CD14-positive monocyte (primary cell): ENCODE measurements around the gene ROPN1. TPM values are rescaled to one million over a fixed set of nuclear protein-coding genes. Genes with fewer than 3 reads are reported as not detected.
"Not testable (repeated sequence)": the region's sequence is repeated elsewhere in the genome, so short reads cannot be mapped to it uniquely, and the experiment has no call there.

ENCODE experiments used
- DNase-seq, 3 donors: peaks; one replicate each; pipeline ENCODE4 v3.0.0-alpha.2; 2011 to 2022
- H2AFZ ChIP-seq: 2 replicates; pipeline ENCODE4 v1.6.0; 2012; ENCODE audit warnings: mild to moderate bottlenecking, low read depth, low read length, inconsistent platforms; ENCODE audit not compliant: insufficient read depth, poor library complexity, severe bottlenecking
- H3K27ac ChIP-seq, 2 donors: 1 replicate in 1 of 2; 2 replicates in 1 of 2; pipeline ENCODE4 v1.5.1; 2012 to 2013; ENCODE audit warnings: low read length in 2 of 2, control low read depth in 1 of 2, inconsistent platforms in 1 of 2, low read depth in 1 of 2, mild to moderate bottlenecking in 1 of 2
- H3K27me3 ChIP-seq, 2 donors: one replicate each; pipeline versions ENCODE4 v1.6.0 to v1.6.1; 2011 to 2013; ENCODE audit warnings: low read length in 2 of 2; ENCODE audit not compliant: control insufficient read depth in 2 of 2, insufficient read depth in 2 of 2
- H3K36me3 ChIP-seq, 2 donors: replicated peaks in 1 of 2; 1 replicate in 1 of 2; 2 replicates in 1 of 2; pipeline versions ENCODE4 v1.5.1 to v1.6.1; 2012 to 2013; ENCODE audit warnings: low read length in 2 of 2, control low read depth in 1 of 2, inconsistent platforms in 1 of 2, mild to moderate bottlenecking in 1 of 2; ENCODE audit not compliant: insufficient read depth in 2 of 2, control insufficient read depth in 1 of 2
- H3K4me1 ChIP-seq, 2 donors: 1 replicate in 1 of 2; 2 replicates in 1 of 2; pipeline versions ENCODE4 v1.5.1 to v1.6.1; 2012 to 2013; ENCODE audit warnings: low read length in 2 of 2, control low read depth in 1 of 2, inconsistent platforms in 1 of 2, mild to moderate bottlenecking in 1 of 2, moderate library complexity in 1 of 2; ENCODE audit not compliant: insufficient read depth in 2 of 2, control insufficient read depth in 1 of 2
- H3K4me2 ChIP-seq: replicated peaks from 2 replicates; pipeline ENCODE3; 2012; ENCODE audit warnings: low read length, moderate library complexity, mild to moderate bottlenecking; ENCODE audit not compliant: poor library complexity, severe bottlenecking; ENCODE audit errors: extremely low read depth
- H3K4me3 ChIP-seq, 3 experiments: fragments of 200-600 bp in 1 of 3; sonication (generic) in 1 of 3; replicated peaks in 1 of 3; 1 replicate in 2 of 3; 2 replicates in 1 of 3; pipeline ENCODE4 v1.5.1; 2011 to 2013; ENCODE audit warnings: low read length in 3 of 3, mild to moderate bottlenecking in 3 of 3, control low read depth in 2 of 3, low read depth in 2 of 3, inconsistent platforms in 1 of 3, moderate library complexity in 1 of 3
- H3K79me2 ChIP-seq: 2 replicates; pipeline ENCODE4 v1.6.0; 2012; ENCODE audit warnings: mild to moderate bottlenecking, control low read depth, inconsistent platforms, low read length, moderate library complexity; ENCODE audit not compliant: insufficient read depth
- H3K9ac ChIP-seq: 2 replicates; pipeline ENCODE4 v1.6.0; 2017; ENCODE audit warnings: low read length, mild to moderate bottlenecking; ENCODE audit not compliant: insufficient read depth, poor library complexity, severe bottlenecking
- H3K9me3 ChIP-seq, 2 donors: replicated peaks in 1 of 2; 1 replicate in 1 of 2; 2 replicates in 1 of 2; pipeline versions ENCODE4 v1.5.1 to v1.6.1; 2012 to 2013; ENCODE audit warnings: low read length in 2 of 2, control low read depth in 1 of 2; ENCODE audit not compliant: control insufficient read depth in 1 of 2, insufficient read depth in 1 of 2
- H4K20me1 ChIP-seq: 2 replicates; pipeline ENCODE4 v1.6.0; 2012; ENCODE audit warnings: mild to moderate bottlenecking, low read length, control low read depth, moderate library complexity; ENCODE audit not compliant: insufficient read depth
- H3K27ac Mint-ChIP-seq, 7 donors: one replicate each; pipeline ENCODE4 v1.8.0; 2020; ENCODE audit warnings: mild to moderate bottlenecking in 7 of 7, mixed read lengths in 7 of 7, moderate library complexity in 6 of 7, inconsistent platforms in 2 of 7
- H3K27me3 Mint-ChIP-seq, 3 donors: one replicate each; pipeline ENCODE4 v1.8.0; 2021 to 2022; ENCODE audit warnings: low read depth in 3 of 3, mild to moderate bottlenecking in 3 of 3, mixed read lengths in 3 of 3, moderate library complexity in 3 of 3, inconsistent platforms in 1 of 3
- H3K36me3 Mint-ChIP-seq, 2 donors: one replicate each; pipeline ENCODE4 v1.8.0; 2020; ENCODE audit warnings: mixed read lengths in 2 of 2, inconsistent platforms in 1 of 2, mild to moderate bottlenecking in 1 of 2
- H3K4me1 Mint-ChIP-seq: one replicate; pipeline ENCODE4 v1.8.0; 2020; ENCODE audit warnings: mild to moderate bottlenecking, mixed read lengths
- H3K4me3 Mint-ChIP-seq, 2 donors: one replicate each; pipeline ENCODE4 v1.8.0; 2020; ENCODE audit warnings: mild to moderate bottlenecking in 2 of 2, mixed read lengths in 2 of 2, moderate library complexity in 1 of 2
- H3K9me3 Mint-ChIP-seq, 7 donors: one replicate each; pipeline ENCODE4 v1.8.0; 2020 to 2022; ENCODE audit warnings: mixed read lengths in 7 of 7, mild to moderate bottlenecking in 6 of 7, moderate library complexity in 6 of 7, inconsistent platforms in 2 of 7
- CTCF ChIP-seq: fragments of 200-600 bp; IDR thresholded peaks from one replicate; pipeline ENCODE4 v1.8.0; 2022; ENCODE audit warnings: antibody characterized with exemption, mild to moderate bottlenecking
- WGBS: methylation state at CpG from one replicate; pipeline ENCODE4 v1.1.5; 2013; ENCODE audit warnings: missing lambda C conversion rate; ENCODE audit not compliant: insufficient coverage; 5-methylcytosine and 5-hydroxymethylcytosine counted together
- intact Hi-C, 2 donors: fragments of 100-400 bp; cut with micrococcal nuclease; formaldehyde crosslinking; loops; one replicate each; pipeline versions ENCODE4 v1.15.0 to v1.15.1; 2023
- polyA plus RNA-seq, 3 donors: library from polyadenylated mRNA; depleted of rRNA in 1 of 3; unstranded in 2 of 3; stranded (reverse) in 1 of 3; fragments of 300-500 nt in 2 of 3; fragments of >200 nt in 1 of 3; fragmentation: Illumina TruSeq in 2 of 3; gene quantifications; 1 replicate in 2 of 3; 2 replicates in 1 of 3; pipeline ENCODE4 v1.2.3, GENCODE V29; 2012 to 2021

ROPN1 gene
- polyA plus RNA-seq, 3 donors = not detected

DNA sequence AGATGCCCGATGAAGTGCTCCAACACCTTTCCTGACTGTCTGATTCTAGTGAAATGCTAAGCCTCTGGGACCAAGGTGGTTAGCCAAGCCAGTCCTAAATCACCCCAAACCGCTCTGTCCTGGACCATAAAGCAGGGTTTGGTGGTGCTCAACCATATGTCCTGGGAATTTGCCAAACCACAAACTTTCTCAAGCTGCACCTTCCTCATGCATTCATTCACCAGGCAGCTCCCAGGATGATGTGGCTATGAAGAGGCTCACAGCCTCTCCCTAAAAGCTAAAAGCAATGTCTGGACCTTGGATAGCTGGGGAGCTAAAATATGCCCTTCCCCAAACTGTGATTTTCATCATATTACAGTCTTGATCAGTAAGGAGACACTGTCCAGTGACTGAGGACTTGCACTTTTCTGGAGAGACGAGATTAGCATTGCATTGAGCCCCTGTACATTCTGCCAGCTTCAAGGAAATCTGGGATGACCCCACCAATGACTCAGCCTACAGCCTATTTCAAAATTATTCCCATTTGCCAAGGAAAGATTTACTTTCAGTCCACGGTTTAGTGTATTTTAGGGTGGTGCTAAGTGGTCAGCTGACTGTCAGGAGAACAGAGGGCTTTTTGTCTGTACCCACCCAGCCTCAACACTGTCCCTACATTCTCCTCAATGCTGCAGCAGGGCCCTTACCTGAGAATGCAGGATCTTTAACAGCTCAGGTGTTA lies 15.6 kb downstream of the ROPN1 start:
- peaks cover 13 to 21% (median 14%) of the 10 kb centered on the region in 3 donors for H3K27me3 Mint-ChIP-seq
- H3K9me3 ChIP-seq = not testable (repeated sequence)

DNA sequence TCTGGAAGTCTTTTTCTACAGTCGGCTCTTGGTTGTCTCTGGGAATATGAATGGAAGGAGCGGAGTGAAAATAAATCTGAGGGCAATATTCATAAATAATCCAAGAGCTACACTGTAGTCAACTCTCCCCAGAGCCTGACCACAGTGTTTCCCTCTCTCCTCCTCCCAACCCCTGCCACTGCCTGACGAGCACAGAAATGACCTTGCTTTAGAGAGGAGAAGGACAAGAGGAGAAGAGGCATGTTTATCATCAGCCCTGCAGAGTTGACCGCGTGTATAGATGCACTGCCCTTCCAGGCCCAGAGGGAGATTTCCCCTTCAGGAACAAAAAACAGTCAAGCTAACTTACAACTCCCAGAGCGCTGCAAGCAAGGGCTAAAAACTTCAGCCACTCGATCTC lies 16.9 kb downstream of the ROPN1 start:
- H2AFZ ChIP-seq, H3K4me3 Mint-ChIP-seq, H3K9me3 ChIP-seq, H3K36me3 Mint-ChIP-seq, H3K4me2 ChIP-seq, H3K4me3 ChIP-seq, H3K36me3 ChIP-seq, H4K20me1 ChIP-seq, H3K4me1 ChIP-seq, H3K27me3 ChIP-seq, intact Hi-C loops, H3K9me3 Mint-ChIP-seq, H3K27ac Mint-ChIP-seq, DNase-seq, H3K27ac ChIP-seq, H3K9ac ChIP-seq, H3K79me2 ChIP-seq, H3K4me1 Mint-ChIP-seq: not testable (repeated sequence)
- WGBS = no CpG with 5 or more reads among the region's 7 CpGs
- H3K27me3 Mint-ChIP-seq = peaks cover 5 to 12% (median 9%) of the 10 kb centered on the region in 3 donors

More for the DNA sequence above, 15.6 kb downstream of the ROPN1 start:
- H3K4me3 ChIP-seq, H3K4me2 ChIP-seq, H3K36me3 Mint-ChIP-seq, H3K27ac ChIP-seq, H3K36me3 ChIP-seq, H3K4me1 ChIP-seq, H3K4me1 Mint-ChIP-seq, H3K27ac Mint-ChIP-seq, H3K4me3 Mint-ChIP-seq, H4K20me1 ChIP-seq, DNase-seq, H3K79me2 ChIP-seq, intact Hi-C loops, H3K9me3 Mint-ChIP-seq, H2AFZ ChIP-seq, H3K9ac ChIP-seq: not testable (repeated sequence)
- peaks cover 7 to 13% of the 10 kb centered on the region in 2 donors for H3K27me3 ChIP-seq
- 40% methylated on average over 1 of the region's 4 CpGs for WGBS

- H3K9me3 Mint-ChIP-seq = peaks cover 0 to 1% (median 0%) of the 10 kb centered on the region in 7 donors
- no peak for TF ChIP-seq CTCF
- peaks cover 2 to 4% of the 10 kb centered on the region in 2 donors for H3K27me3 ChIP-seq
- no peaks in the 10 kb centered on the region for H3K79me2 ChIP-seq
- no peak overlapping the region for H3K4me3 Mint-ChIP-seq
- H3K4me2 ChIP-seq = no peak overlapping the region
- H3K27ac ChIP-seq = no peak overlapping the region
- H3K9ac ChIP-seq = no peak overlapping the region
- H3K4me1 Mint-ChIP-seq = no peaks in the 10 kb centered on the region
- no peak overlapping the region for H3K27ac Mint-ChIP-seq
- DNase-seq = no peak
- no peaks in the 10 kb centered on the region for H3K9me3 ChIP-seq
- no peaks in the 10 kb centered on the region for H3K36me3 Mint-ChIP-seq
- no peak overlapping the region for H2AFZ ChIP-seq
- no peak overlapping the region for H3K4me3 ChIP-seq
- intact Hi-C loops = no loop called here
- no peaks in the 10 kb centered on the region for H3K4me1 ChIP-seq
- no peaks in the 10 kb centered on the region for H4K20me1 ChIP-seq
- H3K36me3 ChIP-seq = no peaks in the 10 kb centered on the region
- peaks cover 8 to 28% (median 15%) of the 10 kb centered on the region in 3 donors for H3K27me3 Mint-ChIP-seq
Measured at GRCh38 chr3:123971406-123971805, 20.5 kb downstream of the ROPN1 start.

GRCh38 chr3:123967260-123967659 lies 24.7 kb downstream of the ROPN1 start:
- H3K4me1 Mint-ChIP-seq, H3K36me3 ChIP-seq, H3K9me3 ChIP-seq, H3K9ac ChIP-seq, H3K4me3 Mint-ChIP-seq, H3K4me1 ChIP-seq, H4K20me1 ChIP-seq, H3K36me3 Mint-ChIP-seq, H3K27ac Mint-ChIP-seq, DNase-seq, H3K4me2 ChIP-seq, H3K9me3 Mint-ChIP-seq, intact Hi-C loops, H3K27ac ChIP-seq, H3K79me2 ChIP-seq, H3K4me3 ChIP-seq, H2AFZ ChIP-seq: not testable (repeated sequence)
- WGBS = no CpG with 5 or more reads among the region's 2 CpGs
- peaks cover 15 to 41% (median 23%) of the 10 kb centered on the region in 3 donors for H3K27me3 Mint-ChIP-seq
- H3K27me3 ChIP-seq = peaks cover 6 to 13% of the 10 kb centered on the region in 2 donors
